ENCODE results near the gene VPS26C.
"Not testable (repeated sequence)": the region's sequence is repeated elsewhere in the genome, so short reads cannot be mapped to it uniquely, and the experiment has no call there.

The VPS26C gene

GRCh38 chr21:37267269-37268185, at the start of gene VPS26C:
VPS26C (minus strand) TSS chr21:37267334; CDS start chr21:37267294, 40 bp downstream.
- DNase-seq, result peak; percentile 94

- DNase-seq, result not testable (repeated sequence)
Measured at GRCh38 chr21:37316072-37316471, 48.9 kb upstream of the VPS26C start.

- DNase-seq, result no peak
Measured at GRCh38 chr21:37300114-37300751, 33.1 kb upstream of the VPS26C start.

- no peak for DNase-seq
Measured at GRCh38 chr21:37297364-37297763, 30.2 kb upstream of the VPS26C start.

- DNase-seq, result no peak
Measured at GRCh38 chr21:37294679-37295078, 27.5 kb upstream of the VPS26C start.

GRCh38 chr21:37292941-37293340, 25.8 kb upstream of the VPS26C start:
- DNase-seq, result no peak

- no peak for DNase-seq
Measured at GRCh38 chr21:37292041-37292440, 24.9 kb upstream of the VPS26C start.

GRCh38 chr21:37283191-37283710, 16.1 kb upstream of the VPS26C start:
- DNase-seq, result not testable (repeated sequence)

- DNase-seq, result not testable (repeated sequence)
Measured at GRCh38 chr21:37282602-37283001, 15.5 kb upstream of the VPS26C start.

GRCh38 chr21:37281993-37282392, 14.9 kb upstream of the VPS26C start:
- peak; percentile 6 for DNase-seq

- no peak for DNase-seq
Measured at GRCh38 chr21:37281579-37281978, 14.4 kb upstream of the VPS26C start.

GRCh38 chr21:37279271-37279670, 12.1 kb upstream of the VPS26C start:
- DNase-seq, result not testable (repeated sequence)

GRCh38 chr21:37278199-37278598, 11.1 kb upstream of the VPS26C start:
- no peak for DNase-seq

- DNase-seq, result no peak
Measured at GRCh38 chr21:37276377-37276776, 9.2 kb upstream of the VPS26C start.

GRCh38 chr21:37273911-37274690, 7.0 kb upstream of the VPS26C start:
- DNase-seq, result no peak

- no peak for DNase-seq
Measured at GRCh38 chr21:37273440-37273839, 6.3 kb upstream of the VPS26C start.

GRCh38 chr21:37272897-37273296, 5.8 kb upstream of the VPS26C start:
- no peak for DNase-seq

- DNase-seq, result no peak
Measured at GRCh38 chr21:37270576-37271365, 3.6 kb upstream of the VPS26C start.

- no peak for DNase-seq
Measured at GRCh38 chr21:37269481-37269880, 2.3 kb upstream of the VPS26C start.

GRCh38 chr21:37268186-37268503, 1.0 kb upstream of the VPS26C start:
- DNase-seq, result no peak

GRCh38 chr21:37266515-37267221, 466 bp downstream of the VPS26C start:
- peak; percentile 61 for DNase-seq

GRCh38 chr21:37264808-37265207, 2.3 kb downstream of the VPS26C start:
- DNase-seq, result no peak

All from NCI-H748 treated with DMSO at 0.1 percent for 48 hours (cell line).